Activated CD8-positive, alpha-beta T cell treated with anti-CD3 and anti-CD28 coated beads for 36 hours (primary cell): ENCODE results near the gene SPIRE2. TPM values are rescaled to one million over a fixed set of nuclear protein-coding genes. Genes with fewer than 3 reads are reported as not detected.
"Not testable (repeated sequence)": the region's sequence is repeated elsewhere in the genome, so short reads cannot be mapped to it uniquely, and the experiment has no call there.

Experiments used
- ATAC-seq: fragments of 200-7000 bp; cut with Tn5 transposase; one replicate; pipeline ENCODE4 v1.10.0; 2021; ENCODE audit warnings: mild to moderate bottlenecking, moderate library complexity
- CTCF ChIA-PET: fragments of 350-600 bp; sonication (Branson Sonifier 250); formaldehyde crosslinking; loops from one replicate; lab custom pipeline; 2021; ENCODE audit warnings: antibody characterized with exemption; lab: Charles Lee
- POLR2A ChIA-PET: fragments of 350-600 bp; sonication (Branson Sonifier 250); formaldehyde crosslinking; loops from one replicate; lab custom pipeline; 2021; ENCODE audit warnings: antibody characterized with exemption; lab: Charles Lee
- DNase-seq: peaks from one replicate; pipeline ENCODE4 v3.0.0-alpha.2; 2020
- H3K27ac Mint-ChIP-seq: one replicate; pipeline ENCODE4 v1.8.0; 2021; ENCODE audit warnings: mild to moderate bottlenecking, mixed read lengths
- H3K27me3 Mint-ChIP-seq: one replicate; pipeline ENCODE4 v1.8.0; 2021; ENCODE audit warnings: mixed read lengths
- H3K36me3 Mint-ChIP-seq: one replicate; pipeline ENCODE4 v1.8.0; 2021; ENCODE audit warnings: low read depth, mixed read lengths
- H3K4me1 Mint-ChIP-seq: one replicate; pipeline ENCODE4 v1.8.0; 2021; ENCODE audit warnings: low read depth, mixed read lengths
- H3K4me3 Mint-ChIP-seq: one replicate; pipeline ENCODE4 v1.8.0; 2021; ENCODE audit warnings: mild to moderate bottlenecking, moderate library complexity, mixed read lengths
- H3K9me3 Mint-ChIP-seq: one replicate; pipeline ENCODE4 v1.8.0; 2021; ENCODE audit warnings: mixed read lengths
- CTCF ChIP-seq: fragments of 200-600 bp; IDR thresholded peaks from one replicate; pipeline ENCODE4 v1.8.0; 2022; ENCODE audit warnings: antibody characterized with exemption, mild to moderate bottlenecking
- intact Hi-C: fragments of 100-400 bp; cut with micrococcal nuclease; formaldehyde crosslinking; loops from one replicate; pipeline ENCODE4 v1.10.0; 2022
- total RNA-seq, 2 experiments: library from RNA; stranded (reverse); gene quantifications; one replicate each; pipeline ENCODE4 v1.2.3, GENCODE V29; 2021

SPIRE2 gene
- total RNA-seq, 2 experiments from 2014 or later = 0.27 to 0.29 TPM

- no peak for TF ChIP-seq CTCF
- Mint-ChIP-seq H3K4me1 (peaks cover 7% of the 10 kb centered on the region), H3K4me3 (no peak overlapping the region), H3K9me3 (no peaks in the 10 kb centered on the region), H3K36me3 (peaks cover 30% of the 10 kb centered on the region), H3K27me3 (no peaks in the 10 kb centered on the region), H3K27ac (no peak overlapping the region)
- DNase-seq = no peak
- ChIA-PET CTCF (no interaction called here), POLR2A (interaction anchor here (1.1 kb wide), 1 partner anchor 10 kb away, joined by 4 read pairs; the partner anchor contains the start of gene TUBB3)
- intact Hi-C loops = no loop called here
- ATAC-seq = no peak
These were observed 84.4 kb downstream of the SPIRE2 start for GRCh38 chr16:89912627-89913026.

- ATAC-seq (no peak), DNase-seq (no peak)
- intact Hi-C loops = no loop called here
- ChIA-PET CTCF (no interaction called here), POLR2A (no interaction called here)
- H3K27ac Mint-ChIP-seq = no peak overlapping the region
- peaks cover 2% of the 10 kb centered on the region for H3K27me3 Mint-ChIP-seq
- H3K4me1 Mint-ChIP-seq = peaks cover 14% of the 10 kb centered on the region
- H3K4me3 Mint-ChIP-seq = no peak overlapping the region
- peaks cover 29% of the 10 kb centered on the region for H3K36me3 Mint-ChIP-seq
- no peak for TF ChIP-seq CTCF
- H3K9me3 Mint-ChIP-seq = no peaks in the 10 kb centered on the region
These were observed 85.4 kb downstream of the SPIRE2 start for GRCh38 chr16:89913408-89914387.

- peaks cover 19% of the 10 kb centered on the region for H3K4me1 Mint-ChIP-seq
- H3K27ac Mint-ChIP-seq, CTCF ChIA-PET, H3K9me3 Mint-ChIP-seq, intact Hi-C loops, H3K4me3 Mint-ChIP-seq, POLR2A ChIA-PET, DNase-seq, ATAC-seq, H3K27me3 Mint-ChIP-seq: not testable (repeated sequence)
- H3K36me3 Mint-ChIP-seq = peaks cover 21% of the 10 kb centered on the region
These were observed 86.5 kb downstream of the SPIRE2 start for GRCh38 chr16:89914642-89915285.

- ChIA-PET POLR2A (no interaction called here), CTCF (no interaction called here)
- Mint-ChIP-seq H3K4me1 (peaks cover 24% of the 10 kb centered on the region), H3K27me3 (peaks cover 15% of the 10 kb centered on the region), H3K4me3 (no peak overlapping the region), H3K9me3 (no peaks in the 10 kb centered on the region), H3K36me3 (peaks cover 14% of the 10 kb centered on the region), H3K27ac (no peak overlapping the region)
- DNase-seq = no peak
- ATAC-seq = no peak
- intact Hi-C loops = no loop called here
- TF ChIP-seq CTCF = no peak
These were observed 87.3 kb downstream of the SPIRE2 start for GRCh38 chr16:89915303-89916232.
